T-cell (primary cell): ENCODE results near the gene PPP2R3B. TPM values are rescaled to one million over a fixed set of nuclear protein-coding genes. Genes with fewer than 3 reads are reported as not detected.
"Not testable (repeated sequence)": the region's sequence is repeated elsewhere in the genome, so short reads cannot be mapped to it uniquely, and the experiment has no call there.

ENCODE experiments used
- ATAC-seq, 4 experiments: fragments of 200-7000 bp in 3 of 4; fragments of 150-1000 bp in 1 of 4; cut with Tn5 transposase; replicated peaks in 1 of 4; 1 replicate in 3 of 4; 2 replicates in 1 of 4; pipeline ENCODE4 v1.10.0; 2021; ENCODE audit warnings: moderate library complexity in 3 of 4, mild to moderate bottlenecking in 2 of 4, moderate number of reproducible peaks in 1 of 4
- CTCF ChIA-PET, 2 donors: fragments of 300-600 bp; sonication (Branson Sonifier 250); formaldehyde crosslinking; loops; one replicate each; lab custom pipeline; 2022; ENCODE audit warnings: antibody characterized with exemption in 2 of 2; lab: Charles Lee
- POLR2A ChIA-PET, 2 donors: fragments of 300-600 bp; sonication (Branson Sonifier 250); formaldehyde crosslinking; loops; one replicate each; lab custom pipeline; 2022; ENCODE audit warnings: antibody characterized with exemption in 2 of 2; lab: Charles Lee
- DNase-seq, 35 experiments: peaks; one replicate each; pipeline versions ENCODE4 v3.0.0 to v3.0.0-alpha.2; 2013 to 2023
- H3K27ac ChIP-seq: one replicate; pipeline ENCODE4 v1.5.1; 2013; ENCODE audit warnings: low read length
- H3K27me3 ChIP-seq, 2 experiments: replicated peaks in 1 of 2; 1 replicate in 1 of 2; 2 replicates in 1 of 2; pipeline versions ENCODE4 v1.6.1 to v1.7.0; 2013; ENCODE audit warnings: low read length in 1 of 2, mixed read lengths in 1 of 2; ENCODE audit not compliant: control insufficient read depth in 2 of 2, insufficient read depth in 2 of 2; ENCODE audit errors: extremely low read depth in 1 of 2
- H3K36me3 ChIP-seq, 2 donors: 1 replicate in 1 of 2; 2 replicates in 1 of 2; pipeline versions ENCODE4 v1.6.1 to v1.7.0; 2013; ENCODE audit warnings: low read length in 1 of 2; ENCODE audit not compliant: control insufficient read depth in 2 of 2, insufficient read depth in 1 of 2; ENCODE audit errors: extremely low read depth in 1 of 2
- H3K4me1 ChIP-seq, 2 experiments: 1 replicate in 1 of 2; 2 replicates in 1 of 2; pipeline versions ENCODE4 v1.6.1 to v1.7.0; 2013; ENCODE audit warnings: low read length in 2 of 2, mixed read lengths in 1 of 2; ENCODE audit not compliant: insufficient read depth in 2 of 2, control insufficient read depth in 1 of 2; ENCODE audit errors: extremely low read depth in 1 of 2
- H3K4me3 ChIP-seq, 2 donors: 1 replicate in 1 of 2; 2 replicates in 1 of 2; pipeline versions ENCODE4 v1.5.1 to v1.7.0; 2013; ENCODE audit warnings: mild to moderate bottlenecking in 2 of 2, low read length in 1 of 2, moderate library complexity in 1 of 2; ENCODE audit not compliant: control insufficient read depth in 1 of 2; ENCODE audit errors: extremely low read depth in 1 of 2
- H3K9me3 ChIP-seq: 2 replicates; pipeline ENCODE4 v1.7.0; 2013
- H3K27ac Mint-ChIP-seq, 2 donors: one replicate each; pipeline ENCODE4 v1.8.0; 2020 to 2021; ENCODE audit warnings: mild to moderate bottlenecking in 2 of 2, mixed read lengths in 2 of 2
- H3K27me3 Mint-ChIP-seq, 2 donors: one replicate each; pipeline ENCODE4 v1.8.0; 2021 to 2022; ENCODE audit warnings: mixed read lengths in 2 of 2
- H3K36me3 Mint-ChIP-seq: one replicate; pipeline ENCODE4 v1.8.0; 2021; ENCODE audit warnings: mixed read lengths
- H3K4me1 Mint-ChIP-seq, 3 donors: one replicate each; pipeline ENCODE4 v1.8.0; 2020 to 2022; ENCODE audit warnings: mixed read lengths in 3 of 3, mild to moderate bottlenecking in 1 of 3
- H3K4me3 Mint-ChIP-seq, 3 donors: one replicate each; pipeline ENCODE4 v1.8.0; 2020 to 2022; ENCODE audit warnings: mild to moderate bottlenecking in 3 of 3, mixed read lengths in 3 of 3, moderate library complexity in 3 of 3
- H3K9me3 Mint-ChIP-seq, 3 donors: one replicate each; pipeline ENCODE4 v1.8.0; 2020 to 2022; ENCODE audit warnings: mixed read lengths in 3 of 3
- WGBS: methylation state at CpG from one replicate; pipeline ENCODE4 v1.1.5; 2013; ENCODE audit warnings: missing lambda C conversion rate; ENCODE audit not compliant: insufficient coverage; 5-methylcytosine and 5-hydroxymethylcytosine counted together
- total RNA-seq, 35 experiments: library from RNA in 6 of 35; stranded (reverse) in 6 of 35; fragments of 120-200 nt in 1 of 35; gene quantifications; one replicate each; pipeline versions ENCODE4 v1.2.1 to v1.2.4 and lab custom pipeline; 2013 to 2026

PPP2R3B gene
- total RNA-seq, 5 donors from 2014 or later (not counting 1 experiment from before 2014, with no cell fraction given): 30.5 to 56.5 (median 46.6) TPM

GRCh38 chrX:420496-421223 lies 34.0 kb upstream of the PPP2R3B start:
- Histone ChIP-seq H3K4me1 (no peaks in the 10 kb centered on the region), H3K4me3 (no peak overlapping the region), H3K27me3 (peaks cover 0 to 24% of the 10 kb centered on the region in 2 experiments), H3K27ac (no peak overlapping the region), H3K9me3 (no peaks in the 10 kb centered on the region), H3K36me3 (no peaks in the 10 kb centered on the region)
- Mint-ChIP-seq H3K9me3 (no peaks in the 10 kb centered on the region), H3K36me3 (no peaks in the 10 kb centered on the region), H3K27me3 (peaks cover 0 to 7% of the 10 kb centered on the region in 2 donors), H3K4me3 (no peak overlapping the region), H3K27ac (no peak overlapping the region), H3K4me1 (peaks cover 0 to 2% (median 0%) of the 10 kb centered on the region in 3 donors)
- no peak for ATAC-seq
- POLR2A ChIA-PET: no interaction called here
- DNase-seq: no peak
- CTCF ChIA-PET: no interaction called here
- WGBS: 90% methylated on average over 22 of the region's 41 CpGs

- Histone ChIP-seq H3K27ac (no peak overlapping the region), H3K9me3 (no peaks in the 10 kb centered on the region), H3K36me3 (no peaks in the 10 kb centered on the region), H3K4me3 (no peak overlapping the region), H3K4me1 (no peaks in the 10 kb centered on the region), H3K27me3 (peaks cover 0 to 16% of the 10 kb centered on the region in 2 experiments)
- Mint-ChIP-seq H3K4me3 (no peak overlapping the region), H3K27ac (no peak overlapping the region), H3K4me1 (peaks cover 0 to 2% (median 0%) of the 10 kb centered on the region in 3 donors), H3K36me3 (no peaks in the 10 kb centered on the region), H3K9me3 (no peaks in the 10 kb centered on the region), H3K27me3 (peaks cover 3 to 4% of the 10 kb centered on the region in 2 donors)
- no peak for DNase-seq
- POLR2A ChIA-PET: no interaction called here
- no peak for ATAC-seq
- CTCF ChIA-PET: no interaction called here
- 92% methylated on average over 53 of the region's 55 CpGs for WGBS
Observed at GRCh38 chrX:418927-419729, 32.4 kb upstream of the PPP2R3B start.

- H3K27me3 Mint-ChIP-seq, CTCF ChIA-PET, H3K4me1 ChIP-seq, H3K4me3 ChIP-seq, H3K9me3 Mint-ChIP-seq, H3K27ac Mint-ChIP-seq, H3K4me3 Mint-ChIP-seq, H3K4me1 Mint-ChIP-seq, H3K9me3 ChIP-seq, H3K27ac ChIP-seq, POLR2A ChIA-PET, H3K36me3 Mint-ChIP-seq, ATAC-seq, DNase-seq, H3K36me3 ChIP-seq: not testable (repeated sequence)
- WGBS: 88% methylated on average over 5 of the region's 5 CpGs
- H3K27me3 ChIP-seq: peaks cover 0 to 20% of the 10 kb centered on the region in 2 experiments
Observed at GRCh38 chrX:415498-415897, 28.8 kb upstream of the PPP2R3B start.

GRCh38 chrX:413322-414201 lies 26.9 kb upstream of the PPP2R3B start:
- DNase-seq (no peak), ATAC-seq (no peak)
- CTCF ChIA-PET: no interaction called here
- peaks cover 4 to 8% of the 10 kb centered on the region in 2 donors for H3K27me3 Mint-ChIP-seq
- H3K36me3 ChIP-seq: no peaks in the 10 kb centered on the region
- POLR2A ChIA-PET: no interaction called here
- H3K4me3 Mint-ChIP-seq: no peak overlapping the region
- no peak overlapping the region for H3K27ac ChIP-seq
- H3K4me1 Mint-ChIP-seq: no peaks in the 10 kb centered on the region
- H3K4me1 ChIP-seq: no peaks in the 10 kb centered on the region
- no peaks in the 10 kb centered on the region for H3K9me3 ChIP-seq
- peaks cover 0 to 20% of the 10 kb centered on the region in 2 experiments for H3K27me3 ChIP-seq
- no peaks in the 10 kb centered on the region for H3K9me3 Mint-ChIP-seq
- H3K27ac Mint-ChIP-seq: no peak overlapping the region
- WGBS: 37% methylated on average over 39 of the region's 47 CpGs
- no peaks in the 10 kb centered on the region for H3K36me3 Mint-ChIP-seq
- H3K4me3 ChIP-seq: no peak overlapping the region

- 94% methylated on average over 17 of the region's 17 CpGs for WGBS
- ATAC-seq: no peak
- no peaks in the 10 kb centered on the region for H3K9me3 Mint-ChIP-seq
Observed at GRCh38 chrX:410296-410695, 23.6 kb upstream of the PPP2R3B start.

GRCh38 chrX:405149-405548 lies 18.4 kb upstream of the PPP2R3B start:
- Histone ChIP-seq H3K4me3 (no peak overlapping the region), H3K27ac (no peak overlapping the region), H3K27me3 (no peaks in the 10 kb centered on the region), H3K9me3 (no peaks in the 10 kb centered on the region), H3K4me1 (no peaks in the 10 kb centered on the region), H3K36me3 (no peaks in the 10 kb centered on the region)
- H3K36me3 Mint-ChIP-seq: peaks cover 3% of the 10 kb centered on the region
- no peaks in the 10 kb centered on the region for H3K9me3 Mint-ChIP-seq
- DNase-seq: no peak
- no peaks in the 10 kb centered on the region for H3K4me1 Mint-ChIP-seq
- H3K4me3 Mint-ChIP-seq: no peak overlapping the region
- CTCF ChIA-PET: no interaction called here
- no peak overlapping the region for H3K27ac Mint-ChIP-seq
- no peaks in the 10 kb centered on the region for H3K27me3 Mint-ChIP-seq
- WGBS: no CpG with 5 or more reads among the region's 5 CpGs
- no peak for ATAC-seq
- POLR2A ChIA-PET: no interaction called here

More at GRCh38 chrX:410296-410695, 23.6 kb upstream of the PPP2R3B start:
- Histone ChIP-seq H3K27me3 (peaks cover 0 to 13% of the 10 kb centered on the region in 2 experiments), H3K9me3 (no peaks in the 10 kb centered on the region), H3K4me1 (no peaks in the 10 kb centered on the region), H3K36me3 (no peaks in the 10 kb centered on the region), H3K4me3 (no peak overlapping the region), H3K27ac (no peak overlapping the region)
- Mint-ChIP-seq H3K36me3 (peaks cover 3% of the 10 kb centered on the region), H3K4me3 (no peak overlapping the region), H3K27ac (no peak overlapping the region), H3K27me3 (peaks cover 4 to 8% of the 10 kb centered on the region in 2 donors), H3K4me1 (no peaks in the 10 kb centered on the region)
- ChIA-PET POLR2A (no interaction called here), CTCF (no interaction called here)
- DNase-seq: no peak
